ENCODE results near the gene MTA1. TPM values are rescaled to one million over a fixed set of nuclear protein-coding genes. Genes with fewer than 3 reads are reported as not detected.

The MTA1 gene
- total RNA-seq, 2 experiments from 2014 or later: 103 to 217 TPM

GRCh38 chr14:105408592-105408991 is 11.0 kb upstream of the MTA1 start:
- Histone ChIP-seq H3K36me3 (ENCODE audit: insufficient read depth, low read length) (no peaks in the 10 kb centered on the region), H3K4me3 (ENCODE audit: low read depth, low read length, poor library complexity, severe bottlenecking) (no peak overlapping the region), H2AFZ (ENCODE audit: low read length) (no peak overlapping the region), H3K27ac (ENCODE audit: low read depth, low read length, poor library complexity, severe bottlenecking) (no peak overlapping the region), H3K9me2 (ENCODE audit: insufficient read depth, low read length) (no peaks in the 10 kb centered on the region), H3K9me3 (ENCODE audit: low read length) (no peaks in the 10 kb centered on the region), H3K79me2 (ENCODE audit: insufficient read depth, low read depth, low read length) (no peaks in the 10 kb centered on the region), H4K20me1 (ENCODE audit: insufficient read depth, low read length) (no peaks in the 10 kb centered on the region), H3K4me2 (ENCODE audit: low read length) (no peak overlapping the region), H3K4me1 (ENCODE audit: insufficient read depth, low read length, poor library complexity, severe bottlenecking) (peaks cover 7% of the 10 kb centered on the region)
- ChIA-PET CTCF (ENCODE audit: unreplicated experiment) (no interaction called here), POLR2A (no interaction called here)
- intact Hi-C loops (cut with micrococcal nuclease; ENCODE audit: unreplicated experiment): no loop called here
- no TSS peak for BruUV-seq (replicated peaks)
- no peak for DNase-seq (ENCODE audit: low spot score)
- no peak for TF ChIP-seq CTCF (conservative IDR thresholded peaks at IDR 0.05; ENCODE audit: low read length)
- TF ChIP-seq EZH2phosphoT487 (IDR thresholded peaks at IDR 0.05; ENCODE audit: borderline replicate concordance, low read depth, low read length): no peak

DNA sequence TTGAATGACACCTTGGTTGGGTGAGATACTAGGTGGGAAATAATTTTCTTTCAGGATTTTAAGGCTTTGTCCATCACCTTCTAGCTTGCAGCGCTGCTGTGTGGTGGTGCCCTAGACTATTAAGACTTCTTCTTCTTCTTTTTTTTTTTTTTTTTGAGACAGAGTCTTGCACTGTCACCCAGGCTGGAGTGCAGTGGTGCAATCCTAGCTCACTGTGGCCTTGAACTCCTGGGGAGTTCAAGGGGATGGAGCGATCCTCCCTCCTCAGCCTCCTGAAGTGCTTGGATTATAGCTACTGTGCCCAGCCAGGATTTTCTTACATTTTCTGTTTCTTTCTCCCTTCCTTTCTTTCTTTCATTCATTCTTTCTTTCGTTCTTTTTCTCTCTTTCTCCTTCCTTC is 10.3 kb upstream of the MTA1 start:
- CTCF ChIA-PET (ENCODE audit: unreplicated experiment): no interaction called here
- Histone ChIP-seq H3K36me3 (ENCODE audit: insufficient read depth, low read length) (no peaks in the 10 kb centered on the region), H4K20me1 (ENCODE audit: insufficient read depth, low read length) (no peaks in the 10 kb centered on the region), H3K9me2 (ENCODE audit: insufficient read depth, low read length) (no peaks in the 10 kb centered on the region), H3K9me3 (ENCODE audit: low read length) (no peaks in the 10 kb centered on the region), H2AFZ (ENCODE audit: low read length) (no peak overlapping the region), H3K79me2 (ENCODE audit: insufficient read depth, low read depth, low read length) (no peaks in the 10 kb centered on the region), H3K4me2 (ENCODE audit: low read length) (no peak overlapping the region), H3K4me3 (ENCODE audit: low read depth, low read length, poor library complexity, severe bottlenecking) (no peak overlapping the region), H3K4me1 (ENCODE audit: insufficient read depth, low read length, poor library complexity, severe bottlenecking) (peaks cover 7% of the 10 kb centered on the region), H3K27ac (ENCODE audit: low read depth, low read length, poor library complexity, severe bottlenecking) (no peak overlapping the region)
- no peak for TF ChIP-seq EZH2phosphoT487 (IDR thresholded peaks at IDR 0.05; ENCODE audit: borderline replicate concordance, low read depth, low read length)
- TF ChIP-seq CTCF (conservative IDR thresholded peaks at IDR 0.05; ENCODE audit: low read length): no peak
- POLR2A ChIA-PET: interaction anchor here (0.8 kb wide), 1 partner anchor 10 kb away, joined by 4 read pairs; no protein-coding TSS in a partner anchor
- intact Hi-C loops (cut with micrococcal nuclease; ENCODE audit: unreplicated experiment): no loop called here
- no TSS peak for BruUV-seq (replicated peaks)
- DNase-seq (ENCODE audit: low spot score): no peak

DNA sequence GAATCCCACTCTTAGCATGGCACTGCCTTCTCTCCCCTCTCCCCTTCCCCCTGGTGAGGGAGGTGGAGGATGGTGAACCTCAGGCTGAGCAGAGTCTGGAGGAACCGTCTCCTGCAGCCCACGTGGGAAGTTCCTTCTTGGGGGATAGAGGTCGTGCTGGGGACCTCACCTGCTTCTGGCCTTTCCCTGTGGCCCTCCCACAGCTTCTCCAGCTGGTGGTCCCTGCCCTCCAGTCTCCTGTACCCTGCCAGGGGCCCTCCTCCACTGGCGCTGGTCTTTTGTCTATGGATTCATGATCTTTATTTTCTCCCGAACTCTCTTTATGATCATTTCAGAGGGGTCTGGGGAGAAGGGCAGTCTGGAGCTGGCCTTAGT is 9.0 kb upstream of the MTA1 start:
- H3K4me1 ChIP-seq (ENCODE audit: insufficient read depth, low read length, poor library complexity, severe bottlenecking): peaks cover 7% of the 10 kb centered on the region
- BruUV-seq (replicated peaks): no TSS peak
- H4K20me1 ChIP-seq (ENCODE audit: insufficient read depth, low read length): no peaks in the 10 kb centered on the region
- ChIA-PET POLR2A (no interaction called here), CTCF (ENCODE audit: unreplicated experiment) (no interaction called here)
- no peak overlapping the region for H3K27ac ChIP-seq (ENCODE audit: low read depth, low read length, poor library complexity, severe bottlenecking)
- H3K4me2 ChIP-seq (ENCODE audit: low read length): no peak overlapping the region
- H3K9me2 ChIP-seq (ENCODE audit: insufficient read depth, low read length): no peaks in the 10 kb centered on the region
- H3K36me3 ChIP-seq (ENCODE audit: insufficient read depth, low read length): no peaks in the 10 kb centered on the region
- H3K4me3 ChIP-seq (ENCODE audit: low read depth, low read length, poor library complexity, severe bottlenecking): no peak overlapping the region
- no peak for DNase-seq (ENCODE audit: low spot score)
- intact Hi-C loops (cut with micrococcal nuclease; ENCODE audit: unreplicated experiment): no loop called here
- no peak overlapping the region for H2AFZ ChIP-seq (ENCODE audit: low read length)
- no peak for TF ChIP-seq CTCF (conservative IDR thresholded peaks at IDR 0.05; ENCODE audit: low read length)
- TF ChIP-seq EZH2phosphoT487 (IDR thresholded peaks at IDR 0.05; ENCODE audit: borderline replicate concordance, low read depth, low read length): no peak
- H3K9me3 ChIP-seq (ENCODE audit: low read length): no peaks in the 10 kb centered on the region
- H3K79me2 ChIP-seq (ENCODE audit: insufficient read depth, low read depth, low read length): no peaks in the 10 kb centered on the region

Measured in OCI-LY7 (cell line).